Measurements from ENCODE around the gene ARHGEF7.

GRCh38 chr13:111253365-111253872, 138.3 kb downstream of the ARHGEF7 start:
- TF ChIP-seq CTCF (conservative IDR thresholded peaks at IDR 0.05; ENCODE audit: low read length) (no peak), EZH2phosphoT487 (IDR thresholded peaks at IDR 0.05; ENCODE audit: borderline replicate concordance) (no peak)
